Limb (tissue), 2 donors: ENCODE data around the gene SRPK2.
A peak's percentile ranks its signal among the peaks of the same experiment; 100 is the strongest.
"Not testable (repeated sequence)": the region's sequence is repeated elsewhere in the genome, so short reads cannot be mapped to it uniquely, and the experiment has no call there.

Experiments used
- DNase-seq, 2 donors: peaks; one replicate each; pipeline ENCODE4 v3.0.0-alpha.2; 2016; ENCODE audit errors: extremely low spot score in 2 of 2

SRPK2 gene

DNA sequence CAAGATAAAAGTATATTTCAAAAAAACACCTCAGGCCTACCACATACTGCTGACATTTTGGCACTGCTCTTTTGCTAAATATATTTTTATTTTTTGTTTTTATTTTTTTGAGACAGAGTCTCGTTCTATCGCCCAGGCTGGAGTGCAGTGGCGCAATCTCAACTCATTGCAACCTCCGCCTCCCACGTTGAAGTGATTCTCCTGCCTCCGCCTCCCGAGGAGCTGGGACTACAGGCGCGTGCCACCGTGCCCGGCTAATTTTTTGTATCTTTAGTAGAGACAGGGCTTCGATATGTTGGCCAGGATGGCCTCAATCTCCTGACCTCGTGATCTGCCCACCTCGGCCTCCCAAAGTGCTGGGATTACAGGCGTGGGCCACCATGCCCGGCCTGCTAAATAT, 193.8 kb downstream of the SRPK2 start:
- DNase-seq = not testable (repeated sequence)

DNA sequence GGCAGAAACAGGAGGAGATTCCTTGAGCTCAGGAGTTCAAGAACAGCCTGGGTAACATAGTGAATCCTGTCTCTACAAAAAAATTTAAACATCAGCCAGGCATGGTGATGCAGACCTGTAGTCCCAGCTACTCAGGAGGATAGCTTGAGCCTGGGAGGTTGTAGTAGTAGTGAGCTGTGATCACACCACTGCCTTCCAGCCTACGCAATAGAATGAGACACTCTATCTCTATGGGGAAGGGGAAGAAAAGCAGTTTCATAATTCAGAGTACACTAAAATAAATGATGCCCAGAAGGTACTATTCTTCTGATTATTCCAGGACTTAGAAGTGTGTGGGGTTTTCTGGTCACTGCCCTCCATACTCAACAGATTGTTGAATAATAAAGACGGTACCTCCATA, 197.4 kb downstream of the SRPK2 start:
- DNase-seq = no peak

DNA sequence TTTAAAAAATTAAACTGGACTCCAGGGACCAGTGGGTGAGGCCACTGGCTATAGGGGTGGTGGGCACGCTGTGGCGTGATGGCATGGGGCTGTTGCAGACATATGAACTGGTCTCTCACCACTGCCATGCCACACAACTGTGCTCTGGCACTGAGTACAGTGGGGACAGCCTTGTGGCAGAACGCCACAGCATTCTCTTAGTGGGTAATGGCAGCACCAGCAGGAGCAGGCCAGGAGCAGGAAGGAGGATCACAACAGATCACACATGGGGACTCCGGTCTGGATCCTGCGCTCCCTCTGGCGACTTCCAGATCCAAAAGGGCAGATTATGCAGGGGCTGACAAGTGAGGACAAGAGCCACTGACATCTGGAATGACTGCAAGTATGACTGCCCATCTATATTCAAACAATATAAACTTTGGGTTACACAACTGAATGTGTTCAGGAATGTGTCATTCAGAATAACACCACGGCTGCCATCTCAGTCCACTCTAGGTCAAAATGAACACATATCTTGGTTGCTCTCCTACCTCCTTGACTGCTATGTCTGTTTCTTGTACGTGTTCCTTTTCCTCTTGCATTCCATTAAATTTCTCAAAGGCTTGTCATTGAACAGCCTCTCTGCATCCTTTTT, 198.7 kb downstream of the SRPK2 start:
- DNase-seq = no peak

DNA sequence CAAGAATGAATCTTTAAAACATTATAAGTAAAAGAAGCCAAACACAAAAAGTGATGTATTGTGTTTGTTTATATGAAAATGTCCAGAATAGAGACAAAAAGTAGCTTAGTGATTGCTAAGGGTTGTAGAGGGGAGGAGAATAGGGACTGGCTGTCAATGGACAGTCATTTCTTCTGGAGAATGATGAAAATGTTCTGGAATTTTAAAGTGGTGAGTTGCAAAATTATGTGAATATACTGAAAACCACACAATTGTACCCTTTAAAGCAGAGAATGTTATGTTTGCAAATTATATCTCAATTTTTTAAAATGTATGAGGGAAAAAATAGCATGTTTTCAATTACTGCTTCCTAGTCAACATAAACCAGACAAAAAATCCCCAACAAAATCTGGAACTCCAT, 200.5 kb downstream of the SRPK2 start:
- DNase-seq = no peak

DNA sequence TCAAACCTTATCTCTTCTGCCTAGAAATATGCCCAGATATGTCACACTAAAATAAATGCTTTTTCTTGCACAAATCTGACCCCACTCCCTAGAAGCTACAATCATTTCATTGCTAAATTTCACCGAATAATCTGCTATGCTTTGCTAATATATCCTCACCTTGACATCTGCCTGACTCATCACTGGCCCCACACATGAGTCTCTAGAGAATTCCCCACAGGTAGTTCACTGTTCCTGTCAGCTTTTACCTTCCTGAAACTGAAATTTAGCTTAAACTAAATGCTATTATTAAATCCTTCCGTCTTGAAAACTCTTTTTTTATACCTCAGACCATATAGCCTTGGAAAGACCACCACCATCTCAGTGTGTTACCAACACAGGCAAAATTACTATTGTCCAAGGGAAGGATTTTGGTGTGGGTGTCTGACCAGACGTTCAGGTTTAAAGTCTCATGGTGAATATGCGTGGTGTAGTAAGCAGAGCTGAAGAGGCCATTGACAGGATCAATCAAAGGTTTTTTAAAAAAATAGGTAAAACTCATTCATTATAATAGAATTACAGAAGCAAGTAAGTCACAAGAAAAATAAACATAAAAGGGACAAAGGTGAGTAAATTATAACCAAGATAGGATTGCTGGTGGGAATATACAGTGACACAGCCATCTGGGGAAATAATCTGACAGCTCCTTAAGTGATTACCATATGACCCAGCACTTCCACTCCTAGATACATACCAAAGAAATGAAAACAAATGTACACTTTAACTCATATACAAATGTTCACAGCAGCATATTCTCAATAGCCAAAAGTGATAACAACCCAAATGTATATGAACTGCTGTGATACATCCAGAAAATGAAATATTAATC, 201.2 kb downstream of the SRPK2 start:
- no peak for DNase-seq

DNA sequence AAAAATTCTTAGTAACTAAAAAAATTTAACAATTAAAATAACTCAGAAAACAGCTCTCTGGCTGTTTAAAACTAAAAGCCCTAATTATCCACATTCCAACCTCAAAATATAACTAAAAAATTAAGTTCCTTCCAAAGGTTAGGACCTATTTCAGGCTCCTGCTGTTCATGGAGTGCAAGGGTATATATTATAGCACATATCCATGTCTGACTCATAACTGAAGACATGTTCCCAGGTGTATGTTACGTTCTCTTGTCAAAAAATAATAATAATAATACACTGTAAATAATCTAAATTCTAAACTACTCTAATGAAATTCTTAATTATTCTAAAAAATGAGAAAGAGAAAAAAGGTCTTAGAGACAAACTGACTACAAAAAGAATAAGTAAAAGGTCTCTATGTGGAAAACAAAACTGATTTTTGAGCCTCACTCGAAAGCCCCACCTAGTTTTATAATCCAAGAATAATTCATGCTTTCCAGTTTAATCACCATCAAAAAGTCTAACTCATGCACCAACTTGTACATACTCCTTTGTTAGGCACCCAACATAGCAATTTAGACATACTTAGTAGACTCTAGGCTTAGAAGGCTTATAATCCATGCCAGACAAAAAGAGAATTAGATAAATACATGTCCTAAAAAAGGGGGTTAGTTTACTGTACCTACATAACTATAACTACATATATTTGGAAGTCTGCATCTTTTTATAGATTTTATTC, 203.3 kb downstream of the SRPK2 start:
- no peak for DNase-seq

DNA sequence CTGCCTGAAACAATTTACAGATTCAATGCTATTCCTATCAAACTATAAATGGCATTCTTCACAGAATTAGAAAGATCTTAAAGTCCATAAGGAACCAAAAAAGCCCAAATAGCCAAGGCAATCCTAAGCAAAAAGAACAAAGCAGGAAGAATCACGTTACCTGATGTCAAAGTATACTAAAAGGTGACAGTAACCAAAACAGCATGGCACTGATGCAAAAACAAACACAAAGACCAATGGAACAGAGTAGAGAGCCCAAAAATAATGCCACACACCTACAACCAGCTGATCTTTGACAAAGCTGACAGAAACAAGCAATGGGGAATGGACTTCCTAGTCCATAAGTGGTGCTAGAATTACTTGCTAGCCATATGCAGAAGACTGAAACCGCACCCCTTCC, 208.7 kb downstream of the SRPK2 start:
- no peak for DNase-seq

DNA sequence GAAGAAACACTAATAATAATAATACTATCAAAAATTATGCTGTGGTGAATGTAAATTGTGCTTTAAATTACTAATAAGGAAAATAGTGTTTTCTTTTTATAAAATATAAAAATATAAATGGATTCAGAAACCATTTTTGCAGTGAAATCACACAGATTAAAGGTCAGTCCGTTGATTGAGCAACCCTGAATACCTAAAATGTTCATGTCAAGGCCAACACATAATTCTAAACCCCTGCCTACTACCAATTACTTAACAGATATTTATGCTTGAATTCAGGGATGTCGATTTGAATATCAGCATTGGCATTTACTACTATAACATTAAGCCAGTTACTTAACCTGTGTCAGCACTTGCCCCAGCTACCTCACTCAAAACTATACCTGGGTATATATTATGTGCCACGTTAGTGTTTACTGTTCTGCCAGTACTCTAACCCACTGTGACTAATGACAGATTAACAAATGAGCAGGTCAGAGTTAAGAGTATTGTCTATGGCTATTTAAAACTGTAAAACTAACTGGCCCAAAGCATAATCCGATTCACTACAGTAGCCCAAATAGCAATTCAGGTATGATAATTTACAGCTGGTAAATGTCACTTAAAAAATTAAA, 209.7 kb downstream of the SRPK2 start:
- DNase-seq = no peak

DNA sequence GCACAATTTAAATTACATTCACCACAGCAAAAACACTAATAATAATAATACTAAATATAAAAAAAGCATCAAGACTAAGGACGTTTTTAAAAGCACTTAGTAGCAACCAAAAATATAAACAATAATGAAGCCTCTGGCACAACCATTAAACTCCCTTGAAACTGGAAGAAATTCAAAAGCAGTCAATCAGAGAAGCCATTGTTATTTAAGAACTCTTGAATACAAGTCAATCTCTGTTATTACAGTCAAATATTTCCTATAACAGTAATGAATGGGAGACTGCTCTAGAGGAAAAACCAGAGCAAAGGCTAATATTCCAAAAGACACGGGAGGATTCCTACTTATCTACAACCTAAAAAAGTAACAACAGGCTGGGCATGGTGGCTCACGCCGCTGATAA, 210.5 kb downstream of the SRPK2 start:
- no peak for DNase-seq

DNA sequence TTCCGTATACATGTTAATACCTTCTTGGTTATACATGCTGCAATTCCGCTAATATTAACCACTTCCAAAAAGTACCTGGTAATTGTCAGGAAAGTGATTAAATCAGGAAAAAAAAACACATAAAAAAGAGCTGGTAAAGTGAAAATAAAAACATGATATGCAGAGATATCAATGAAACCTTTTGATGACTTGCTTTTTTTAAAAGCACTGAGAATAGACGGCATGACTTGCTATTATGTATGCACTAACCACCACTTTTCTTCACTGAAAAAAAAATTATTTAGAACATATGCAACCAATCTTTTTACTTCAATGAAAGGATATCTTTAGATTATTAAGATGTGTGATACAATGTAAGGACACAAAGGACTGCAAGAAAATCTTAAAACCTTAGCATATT, 211.7 kb downstream of the SRPK2 start:
- no peak for DNase-seq

DNA sequence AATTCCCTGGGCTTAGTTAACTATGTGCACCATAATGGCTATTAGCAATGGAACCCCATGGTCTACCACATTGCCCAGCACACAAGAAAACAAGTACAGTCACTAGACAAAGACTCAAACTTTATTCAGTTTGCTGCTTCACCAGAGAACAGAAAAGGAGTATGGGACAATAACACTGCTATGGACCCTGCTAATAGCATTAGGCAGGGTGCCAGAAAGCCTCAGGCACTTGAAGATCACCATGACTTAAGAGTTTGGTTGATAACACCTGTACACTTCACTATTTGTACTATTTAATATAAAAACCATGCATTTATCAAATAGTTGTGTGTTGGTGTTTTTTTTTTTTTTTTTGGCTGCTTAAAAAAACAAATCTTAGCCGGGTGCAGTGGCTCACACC, 215.1 kb downstream of the SRPK2 start:
- no peak for DNase-seq

DNA sequence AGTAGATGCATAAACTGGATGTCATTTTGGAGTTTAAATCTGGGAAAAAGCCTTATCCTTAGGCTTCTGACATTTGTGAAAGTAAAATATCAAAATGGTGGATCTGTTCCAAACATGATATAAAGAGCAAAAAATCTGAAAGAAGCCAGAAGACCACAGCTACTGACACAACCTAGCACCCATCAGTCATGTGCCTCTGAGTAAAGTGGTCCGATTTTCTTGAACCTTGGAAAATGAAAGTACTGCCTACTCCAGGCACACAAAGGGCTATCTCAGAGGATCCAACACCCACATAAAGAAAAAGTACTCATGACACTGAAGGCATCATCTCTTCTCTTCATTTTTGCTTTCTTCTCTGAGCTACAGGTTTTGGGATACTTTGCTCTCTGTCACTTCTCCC, 224.0 kb downstream of the SRPK2 start:
- DNase-seq = no peak

DNA sequence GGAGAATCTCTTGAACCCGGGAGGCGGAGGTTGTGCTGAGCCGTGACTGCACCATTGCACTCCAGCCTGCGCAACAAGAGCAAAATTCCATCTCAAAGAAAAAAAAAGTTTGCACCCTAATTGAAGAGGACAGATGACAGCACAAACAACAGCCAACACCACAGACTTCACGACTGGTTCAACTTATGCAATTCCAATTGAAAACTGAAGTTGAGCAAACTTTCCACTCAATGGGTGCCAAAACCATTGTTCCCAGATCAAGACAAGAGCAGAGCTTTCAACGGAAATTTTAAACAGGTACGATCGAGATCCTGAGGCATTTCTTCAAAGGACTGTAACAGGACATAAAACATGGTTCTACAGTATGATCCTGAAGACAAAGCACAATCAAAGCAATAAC, 225.0 kb downstream of the SRPK2 start:
- no peak for DNase-seq

DNA sequence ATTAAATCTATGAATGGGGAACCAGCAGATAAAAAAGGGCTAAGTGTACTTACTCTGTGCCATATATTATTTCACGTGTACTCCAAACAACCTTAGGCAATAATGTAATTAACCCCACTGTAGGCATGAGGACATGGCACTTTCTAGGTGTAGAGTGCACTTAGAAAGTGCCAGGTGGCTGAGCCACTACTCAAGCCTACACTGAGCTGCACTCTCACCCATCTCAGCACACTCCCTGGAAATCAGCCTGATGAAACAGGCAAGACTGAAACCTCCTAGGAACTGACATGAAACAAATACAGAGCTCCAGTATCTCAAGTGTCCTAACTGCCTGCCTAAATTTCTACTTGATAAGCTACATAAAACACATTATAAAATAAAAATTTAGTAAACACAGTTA, 227.4 kb downstream of the SRPK2 start:
- no peak for DNase-seq

DNA sequence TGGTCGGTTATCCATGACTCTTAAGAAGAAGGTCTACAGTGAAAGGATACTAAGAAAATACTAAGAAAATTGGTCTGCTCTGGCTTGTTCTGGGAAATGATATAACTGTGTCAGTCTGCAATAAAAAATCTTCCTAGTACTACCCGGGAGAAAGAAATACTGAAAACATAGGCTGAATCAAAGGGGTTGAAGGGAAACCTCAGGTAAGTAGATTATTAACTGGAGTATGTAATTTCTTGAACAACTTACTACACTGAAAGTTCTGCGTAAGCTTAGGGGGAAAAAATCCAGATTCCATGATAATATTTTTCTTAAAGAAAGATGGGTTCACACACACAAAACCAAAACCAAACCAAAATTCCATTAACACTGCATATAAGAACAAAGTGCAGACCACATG, 231.4 kb downstream of the SRPK2 start:
- no peak for DNase-seq

DNA sequence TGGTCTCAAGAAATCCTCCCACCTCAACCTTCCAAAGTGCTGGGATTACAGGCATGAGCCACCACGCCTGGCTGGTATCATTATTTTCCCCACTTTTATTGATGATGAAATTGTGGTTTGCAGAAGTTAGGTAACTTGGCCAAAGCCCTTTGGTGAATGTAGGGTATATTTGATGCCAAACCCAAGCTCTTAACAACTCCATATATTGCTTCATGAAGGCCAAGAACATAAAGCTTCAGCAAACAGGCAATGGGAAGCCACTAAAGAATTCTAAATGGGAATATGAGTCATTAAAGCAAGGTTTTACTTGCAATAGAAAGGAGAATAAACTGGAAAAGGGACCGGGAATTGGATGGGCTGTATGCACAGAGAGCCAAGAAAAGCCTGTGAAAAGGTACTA, 232.0 kb downstream of the SRPK2 start:
- DNase-seq = no peak

DNA sequence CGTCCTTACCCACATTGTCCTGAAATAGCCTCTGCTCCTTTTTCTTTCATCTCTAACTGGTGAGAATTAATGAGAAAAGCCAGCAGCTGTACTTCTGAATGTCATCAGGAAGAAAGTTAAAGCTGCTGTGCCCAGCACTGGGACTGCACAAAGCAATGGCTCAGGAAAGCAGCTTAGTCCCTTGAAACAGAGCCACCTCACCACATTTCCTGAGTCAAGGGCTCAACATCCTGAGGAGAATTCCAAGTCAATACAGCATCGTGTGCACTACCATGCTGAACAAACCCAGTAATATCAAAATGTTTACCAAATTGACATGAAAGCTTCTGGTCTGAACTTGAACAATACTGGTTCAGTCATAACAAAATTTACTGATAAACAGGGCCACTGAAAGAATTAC, 234.6 kb downstream of the SRPK2 start:
- DNase-seq = no peak

DNA sequence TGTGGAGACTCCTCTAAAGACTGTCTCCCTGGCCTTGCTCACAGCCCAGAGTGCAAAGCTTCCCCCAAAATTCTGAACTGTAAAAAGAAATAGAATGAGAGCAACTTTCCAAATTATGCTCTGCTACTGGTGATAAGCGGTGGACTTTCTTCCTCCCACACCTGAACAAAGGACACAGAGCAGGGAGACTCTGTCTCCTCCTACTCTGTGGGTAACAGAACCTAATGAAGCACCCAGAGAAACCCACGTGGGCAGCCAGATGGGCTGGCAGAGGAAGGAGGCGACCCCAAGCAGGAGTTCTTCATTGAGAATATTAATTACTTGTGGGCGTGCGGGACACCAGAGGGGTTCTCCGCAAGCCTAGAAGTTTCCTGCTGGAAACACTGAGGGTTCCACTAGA, 235.2 kb downstream of the SRPK2 start:
- no peak for DNase-seq

DNA sequence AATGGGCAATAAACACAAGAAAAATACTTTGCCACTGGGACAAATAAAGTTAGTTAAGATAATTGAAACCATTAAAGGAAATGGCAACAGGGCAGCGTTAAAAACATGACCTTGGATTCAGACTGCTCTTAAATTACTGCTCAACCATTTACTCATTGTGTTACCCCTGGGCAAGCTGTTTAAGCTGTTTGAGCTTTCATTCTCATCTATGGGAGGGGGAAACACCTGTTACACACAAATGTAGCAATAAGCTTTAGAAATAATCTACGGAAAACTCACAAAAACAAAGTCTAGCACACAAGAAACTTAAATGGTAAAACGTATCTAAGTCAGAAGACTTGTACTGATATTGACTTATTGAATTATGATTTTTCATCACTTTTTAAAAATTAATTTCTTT, 237.6 kb downstream of the SRPK2 start:
- no peak for DNase-seq

DNA sequence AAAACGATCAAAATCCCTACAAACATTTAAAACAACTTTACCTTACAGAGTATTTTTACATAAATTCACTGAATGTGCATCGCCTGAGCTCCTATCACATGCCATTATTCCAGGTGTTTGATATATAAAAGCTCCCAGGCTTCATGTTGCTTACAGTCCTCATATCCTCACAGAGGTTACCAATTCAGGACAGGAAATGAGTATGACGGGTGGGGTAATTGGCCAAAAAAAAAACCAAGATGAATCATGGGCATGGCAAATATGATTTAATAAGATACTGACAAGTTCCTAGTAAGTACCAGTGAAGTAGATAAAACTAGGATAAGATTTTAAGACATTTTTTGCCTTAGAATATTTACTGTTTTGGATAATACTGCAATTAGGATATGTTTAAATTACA, 238.9 kb downstream of the SRPK2 start:
- no peak for DNase-seq

DNA sequence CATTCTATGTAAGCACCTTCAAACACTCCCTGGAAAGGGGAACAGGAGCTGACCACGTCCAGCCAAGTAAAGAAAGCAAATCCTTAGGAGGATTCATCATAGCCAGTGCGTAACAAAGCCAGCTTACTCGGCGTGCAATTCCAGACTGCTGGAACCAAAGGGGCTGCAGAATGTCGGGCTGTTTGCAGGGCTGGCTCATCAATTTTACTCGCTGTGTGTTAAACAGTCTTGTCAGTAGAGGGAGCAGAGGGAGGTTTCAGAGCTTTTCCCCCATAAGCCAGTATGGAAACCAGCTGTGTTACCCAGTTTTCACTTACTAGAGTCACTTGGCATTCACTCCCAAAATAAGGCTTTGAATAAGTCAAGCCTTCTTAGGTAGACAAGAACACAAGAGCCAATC, 247.7 kb downstream of the SRPK2 start:
- DNase-seq = peak; percentile 38 to 39

DNA sequence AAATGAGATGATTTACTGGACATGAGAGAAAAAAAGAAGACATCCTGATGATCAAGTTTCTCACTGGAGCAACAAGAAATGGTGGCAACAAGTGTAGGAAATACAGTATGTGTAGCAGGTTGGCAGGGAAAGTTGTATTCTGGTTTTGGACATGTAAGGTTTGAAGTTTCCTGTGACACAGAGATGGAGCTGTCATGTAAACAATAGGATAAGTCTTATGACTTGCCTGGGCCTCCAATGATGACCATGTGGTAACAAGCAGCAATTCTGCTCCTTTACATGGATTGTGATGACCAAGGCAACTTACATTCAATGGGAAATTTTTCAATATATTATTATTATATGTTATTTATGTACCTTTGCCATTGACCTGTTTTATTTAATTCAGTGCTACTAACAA, 249.3 kb downstream of the SRPK2 start:
- no peak for DNase-seq
